Measurements from ENCODE around the gene COQ4.

Gene COQ4

DNA sequence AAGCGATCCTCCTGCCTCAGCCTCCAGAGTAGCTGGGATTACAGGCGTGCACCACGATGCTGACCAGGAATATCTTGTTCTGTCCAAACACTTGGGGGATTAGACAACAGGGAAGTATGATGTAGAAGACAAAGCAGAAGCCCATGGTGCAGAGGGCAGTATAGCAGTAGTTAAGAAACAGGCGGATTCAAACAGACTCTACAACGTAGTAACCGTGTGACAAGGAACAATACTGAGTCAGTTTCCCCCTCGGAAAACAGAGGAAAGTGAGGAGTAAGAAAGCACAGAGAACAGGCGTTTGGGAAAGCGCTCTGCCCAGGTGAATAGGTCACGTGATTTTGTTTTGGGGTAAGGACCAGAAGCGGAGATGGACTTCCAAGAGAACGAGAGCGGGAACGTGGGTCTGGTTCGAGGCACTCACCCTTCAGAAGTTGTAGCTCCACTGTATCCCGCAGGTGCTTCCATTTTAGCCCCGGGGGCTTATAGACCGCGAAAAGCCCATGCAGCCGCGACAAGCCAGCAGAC is 698 bp upstream of the COQ4 start:
- H3K4me3 ChIP-seq (replicated peaks; ENCODE audit: low read depth, low read length) = peak overlapping the region; percentile 97

DNA sequence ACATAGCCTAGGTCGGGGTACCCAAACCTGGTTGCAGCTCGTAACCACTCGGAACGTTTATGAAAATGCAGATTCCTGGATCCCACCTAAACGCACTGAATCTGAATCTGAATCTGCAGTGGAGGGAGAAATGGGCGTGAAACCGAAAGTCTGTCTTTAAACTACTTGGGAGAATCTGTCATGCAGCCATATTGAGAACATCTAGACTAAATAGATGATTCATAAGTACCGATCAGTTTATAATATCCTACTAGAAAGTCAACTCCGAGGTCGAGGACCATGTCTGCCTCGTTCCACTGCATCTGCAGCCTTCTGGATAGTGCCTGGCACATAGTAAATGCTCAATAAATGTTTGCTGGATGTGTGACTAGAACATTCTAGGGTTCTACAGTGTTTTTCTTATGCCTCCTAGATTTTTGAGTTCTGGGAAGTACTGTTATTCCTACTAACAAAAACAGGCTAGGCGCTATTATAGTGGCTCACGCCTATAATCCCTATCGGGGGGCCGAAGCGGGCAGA is 632 bp downstream of the COQ4 start:
- TF ChIP-seq, protein P1, sequence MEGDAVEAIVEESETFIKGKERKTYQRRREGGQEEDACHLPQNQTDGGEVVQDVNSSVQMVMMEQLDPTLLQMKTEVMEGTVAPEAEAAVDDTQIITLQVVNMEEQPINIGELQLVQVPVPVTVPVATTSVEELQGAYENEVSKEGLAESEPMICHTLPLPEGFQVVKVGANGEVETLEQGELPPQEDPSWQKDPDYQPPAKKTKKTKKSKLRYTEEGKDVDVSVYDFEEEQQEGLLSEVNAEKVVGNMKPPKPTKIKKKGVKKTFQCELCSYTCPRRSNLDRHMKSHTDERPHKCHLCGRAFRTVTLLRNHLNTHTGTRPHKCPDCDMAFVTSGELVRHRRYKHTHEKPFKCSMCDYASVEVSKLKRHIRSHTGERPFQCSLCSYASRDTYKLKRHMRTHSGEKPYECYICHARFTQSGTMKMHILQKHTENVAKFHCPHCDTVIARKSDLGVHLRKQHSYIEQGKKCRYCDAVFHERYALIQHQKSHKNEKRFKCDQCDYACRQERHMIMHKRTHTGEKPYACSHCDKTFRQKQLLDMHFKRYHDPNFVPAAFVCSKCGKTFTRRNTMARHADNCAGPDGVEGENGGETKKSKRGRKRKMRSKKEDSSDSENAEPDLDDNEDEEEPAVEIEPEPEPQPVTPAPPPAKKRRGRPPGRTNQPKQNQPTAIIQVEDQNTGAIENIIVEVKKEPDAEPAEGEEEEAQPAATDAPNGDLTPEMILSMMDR (IDR thresholded peaks at IDR 0.05; ENCODE audit: low read depth, low read length, missing control alignments) = no peak
- DNase-seq (ENCODE audit: extremely low read depth, low read depth) = no peak

More for the DNA sequence above, 698 bp upstream of the COQ4 start:
- DNase-seq (ENCODE audit: extremely low read depth, low read depth) = no peak
- TF ChIP-seq, protein P1 (IDR thresholded peaks at IDR 0.05; ENCODE audit: low read depth, low read length, missing control alignments) = no peak

DNA sequence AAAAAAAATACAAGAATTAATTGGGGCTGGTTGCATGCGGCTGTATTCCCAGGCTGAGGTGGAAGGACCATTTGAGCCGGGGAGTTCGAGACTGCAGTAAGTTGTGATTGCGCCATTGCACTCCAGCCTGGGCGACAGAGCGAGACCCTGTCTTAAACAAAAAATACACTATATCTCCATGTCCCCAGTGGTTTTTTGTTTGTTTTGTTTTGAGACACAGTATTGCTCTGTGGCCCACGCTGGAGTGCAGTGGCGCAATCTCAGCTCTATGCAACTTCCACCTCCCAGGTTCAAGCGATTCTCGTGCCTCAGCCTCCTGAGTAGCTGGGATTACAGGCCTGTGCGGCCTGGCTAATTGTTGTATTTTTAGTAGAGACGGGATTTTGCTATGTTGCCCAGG is 1.2 kb downstream of the COQ4 start:
- no peak for DNase-seq (ENCODE audit: extremely low read depth, low read depth)
- TF ChIP-seq, protein P1 (IDR thresholded peaks at IDR 0.05; ENCODE audit: low read depth, low read length, missing control alignments) = no peak
- H3K4me3 ChIP-seq (replicated peaks; ENCODE audit: low read depth, low read length) = peak overlapping the region; percentile 97

More for the DNA sequence above, 632 bp downstream of the COQ4 start:
- H3K4me3 ChIP-seq (replicated peaks; ENCODE audit: low read depth, low read length) = peak overlapping the region; percentile 97

DNA sequence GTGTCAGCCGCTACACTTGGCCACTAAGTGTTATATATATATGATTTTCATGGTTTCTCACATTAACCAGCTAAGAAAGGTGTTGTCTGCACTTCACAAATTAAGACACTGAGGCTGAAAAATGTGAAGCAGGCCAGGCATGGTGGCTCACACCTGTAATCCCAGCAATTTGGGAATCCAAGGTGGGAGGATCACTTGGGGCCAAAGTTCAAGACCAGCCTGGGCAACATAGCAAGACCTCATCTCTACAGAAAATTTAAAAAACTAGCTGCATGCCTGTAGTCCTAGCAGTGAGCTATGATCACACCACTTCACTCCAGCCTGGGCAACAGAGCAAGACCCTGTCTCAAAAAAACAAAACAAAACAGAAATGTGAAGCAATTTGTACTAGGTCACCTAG is 1.8 kb downstream of the COQ4 start:
- no peak for DNase-seq (ENCODE audit: extremely low read depth, low read depth)
- TF ChIP-seq, protein P1 (IDR thresholded peaks at IDR 0.05; ENCODE audit: low read depth, low read length, missing control alignments) = no peak
- H3K4me3 ChIP-seq (replicated peaks; ENCODE audit: low read depth, low read length) = no peak overlapping the region

DNA sequence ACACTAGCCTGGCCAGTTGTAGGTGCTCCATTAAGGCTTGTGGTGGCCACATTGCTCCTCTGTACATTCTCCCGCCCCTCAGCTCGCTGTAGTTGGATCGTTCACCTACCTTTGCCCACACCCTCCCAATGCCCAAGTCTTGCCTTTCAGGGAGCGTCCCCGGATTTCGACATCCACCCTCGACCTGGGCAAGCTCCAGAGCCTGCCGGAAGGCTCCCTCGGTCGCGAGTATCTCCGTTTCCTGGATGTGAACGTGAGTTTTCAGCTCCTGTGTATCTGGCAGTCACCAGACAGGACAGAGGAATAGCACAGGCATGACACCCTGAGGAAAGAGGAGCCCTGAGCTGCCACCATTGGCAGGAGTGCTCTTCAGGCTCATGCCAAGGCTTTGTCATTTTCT is 3.0 kb downstream of the COQ4 start:
- H3K4me3 ChIP-seq (replicated peaks; ENCODE audit: low read depth, low read length) = no peak overlapping the region
- DNase-seq (ENCODE audit: extremely low read depth, low read depth) = no peak
- TF ChIP-seq, protein P1 (IDR thresholded peaks at IDR 0.05; ENCODE audit: low read depth, low read length, missing control alignments) = no peak

DNA sequence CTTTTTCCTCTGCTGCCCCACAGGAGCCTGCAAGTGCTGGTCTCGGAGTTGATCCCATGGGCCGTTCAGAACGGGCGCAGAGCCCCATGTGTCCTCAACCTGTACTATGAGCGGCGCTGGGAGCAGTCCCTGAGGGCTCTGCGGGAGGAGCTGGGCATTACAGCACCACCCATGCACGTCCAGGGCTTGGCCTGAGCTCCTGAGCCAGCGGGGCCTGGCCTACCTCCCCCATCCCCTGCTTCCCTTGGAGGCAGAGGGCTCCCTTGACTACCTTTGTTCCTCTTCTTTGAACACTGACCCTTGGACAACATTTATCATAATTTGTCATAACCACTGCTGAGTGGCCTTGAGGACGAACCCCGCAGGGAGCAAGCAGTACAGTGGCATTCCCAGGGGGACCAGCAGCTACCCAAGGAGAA is 10.8 kb downstream of the COQ4 start:
- TF ChIP-seq, protein P1 (IDR thresholded peaks at IDR 0.05; ENCODE audit: low read depth, low read length, missing control alignments) = no peak
- no peak overlapping the region for H3K4me3 ChIP-seq (replicated peaks; ENCODE audit: low read depth, low read length)
- DNase-seq (ENCODE audit: extremely low read depth, low read depth) = no peak

DNA sequence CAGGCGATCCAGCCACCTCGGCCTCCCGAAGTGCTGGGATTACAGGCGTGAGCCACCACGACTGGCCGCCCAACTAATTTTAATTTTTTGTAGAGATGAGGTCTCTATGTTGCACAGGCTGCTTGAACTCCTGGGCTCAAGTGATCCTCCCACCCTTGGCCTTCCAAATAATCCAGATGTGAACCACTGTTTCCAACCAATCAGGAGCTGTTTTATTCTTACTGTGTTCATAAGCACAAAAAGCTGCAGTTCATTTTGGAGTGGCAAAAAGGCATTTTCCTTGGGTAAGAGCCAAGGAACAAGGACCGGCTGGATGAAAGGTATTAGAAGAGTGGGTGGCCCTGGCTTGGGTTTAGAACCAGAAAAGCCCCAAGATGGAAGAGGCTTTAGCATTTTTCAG is 12.5 kb downstream of the COQ4 start:
- no peak for DNase-seq (ENCODE audit: extremely low read depth, low read depth)
- TF ChIP-seq, protein P1 (IDR thresholded peaks at IDR 0.05; ENCODE audit: low read depth, low read length, missing control alignments) = no peak
- H3K4me3 ChIP-seq (replicated peaks; ENCODE audit: low read depth, low read length) = no peak overlapping the region

Measured in HFF-Myc (cell line).